SH-SY5Y (cell line): ENCODE data around the gene TMEM235.

Experiments
- GATA2 ChIP-seq: IDR thresholded peaks from 2 replicates; pipeline ENCODE4 v1.6.1; 2011; ENCODE audit warnings: mild to moderate bottlenecking, low read depth, low read length
- GATA3 ChIP-seq: IDR thresholded peaks from 2 replicates; pipeline ENCODE4 v1.6.1; 2011; ENCODE audit warnings: low read depth, mild to moderate bottlenecking, low read length, moderate library complexity

DNA sequence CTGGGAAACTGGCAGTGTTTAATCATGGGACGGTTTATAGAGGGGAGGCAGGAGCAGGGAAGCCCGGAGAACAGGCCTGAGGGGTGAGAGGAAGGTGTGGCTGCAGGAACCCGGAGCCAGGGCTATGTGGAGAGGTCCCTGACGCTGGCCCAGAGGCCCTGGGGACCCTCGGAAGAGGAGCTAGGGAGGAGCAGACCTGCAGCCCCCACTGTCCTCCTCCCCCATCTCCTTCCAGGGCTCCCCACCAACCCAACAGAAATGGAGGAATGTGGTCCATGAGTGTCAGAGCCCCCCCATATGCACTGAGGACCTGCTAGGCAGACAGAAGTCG is 20.3 kb downstream of the TMEM235 start:
- TF ChIP-seq GATA2: no peak
- no peak for TF ChIP-seq GATA3
